Islet of Langerhans (tissue), 1 donor: ENCODE measurements around the gene ABCD4.

Source experiments
- FAIRE-seq: peaks from one replicate; lab custom pipeline; 2011; peaks lifted over from hg19 to GRCh38; lab: Jason Lieb, UNC

ABCD4 gene

DNA sequence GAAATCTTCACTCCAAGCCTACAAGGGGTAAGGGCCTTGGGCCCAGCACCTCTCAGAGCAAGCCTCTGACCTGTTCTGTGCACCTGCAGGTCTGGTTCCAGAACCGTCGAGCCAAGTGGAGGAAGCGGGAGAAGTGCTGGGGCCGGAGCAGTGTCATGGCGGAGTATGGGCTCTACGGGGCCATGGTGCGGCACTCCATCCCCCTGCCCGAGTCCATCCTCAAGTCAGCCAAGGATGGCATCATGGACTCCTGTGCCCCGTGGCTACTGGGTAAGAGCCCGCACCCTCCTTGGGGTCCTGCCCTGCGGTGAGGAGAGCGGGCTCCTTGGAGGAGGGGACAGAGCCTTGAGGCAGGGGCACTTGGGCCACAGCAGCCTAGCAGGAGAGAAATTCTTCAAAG is 43.2 kb downstream of the ABCD4 start:
- FAIRE-seq: no peak

GRCh38 chr14:74258764-74259035 is 44.0 kb downstream of the ABCD4 start:
- FAIRE-seq: no peak

DNA sequence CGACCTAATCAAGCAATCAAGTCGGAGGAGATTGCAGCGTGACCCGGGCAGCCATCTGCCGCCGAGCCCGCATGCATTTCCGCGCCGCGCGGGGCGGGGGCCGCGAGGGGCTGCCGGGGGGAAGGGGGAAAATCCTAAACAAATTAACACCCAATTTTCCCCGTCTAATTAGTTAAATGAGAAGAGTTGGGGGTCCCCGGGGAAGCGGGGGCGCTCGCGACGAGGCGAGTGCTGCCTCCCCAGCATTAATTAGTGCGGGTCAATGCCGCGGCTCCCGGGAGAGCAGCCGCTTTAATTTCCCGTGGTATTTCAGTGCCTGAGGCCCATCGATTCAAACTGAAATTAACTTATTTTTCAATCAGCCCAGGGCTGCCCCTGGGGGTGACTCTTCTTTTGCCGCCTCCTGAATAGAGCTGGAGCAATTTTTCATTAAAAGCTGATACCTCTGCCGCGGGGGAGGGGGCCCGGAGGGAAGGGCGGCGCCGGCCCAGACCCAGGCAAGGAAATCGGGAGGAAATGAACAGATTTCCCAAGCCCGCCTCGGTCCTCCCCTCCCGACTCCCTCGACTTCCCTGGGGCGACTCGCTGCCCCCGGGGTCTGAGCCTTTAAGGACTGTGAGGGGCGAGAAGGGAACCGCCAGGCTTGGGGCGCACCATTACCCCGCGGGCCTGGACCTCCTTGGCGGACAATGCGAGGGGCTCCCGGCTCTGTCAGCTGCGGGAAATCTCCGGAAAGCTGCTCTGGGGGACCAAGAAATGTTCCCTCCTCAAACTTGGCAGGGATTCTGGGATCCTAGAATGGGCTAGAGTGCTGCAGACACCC is 44.6 kb downstream of the ABCD4 start:
- FAIRE-seq: no peak

GRCh38 chr14:74257078-74257940 is 45.4 kb downstream of the ABCD4 start:
- no peak for FAIRE-seq

DNA sequence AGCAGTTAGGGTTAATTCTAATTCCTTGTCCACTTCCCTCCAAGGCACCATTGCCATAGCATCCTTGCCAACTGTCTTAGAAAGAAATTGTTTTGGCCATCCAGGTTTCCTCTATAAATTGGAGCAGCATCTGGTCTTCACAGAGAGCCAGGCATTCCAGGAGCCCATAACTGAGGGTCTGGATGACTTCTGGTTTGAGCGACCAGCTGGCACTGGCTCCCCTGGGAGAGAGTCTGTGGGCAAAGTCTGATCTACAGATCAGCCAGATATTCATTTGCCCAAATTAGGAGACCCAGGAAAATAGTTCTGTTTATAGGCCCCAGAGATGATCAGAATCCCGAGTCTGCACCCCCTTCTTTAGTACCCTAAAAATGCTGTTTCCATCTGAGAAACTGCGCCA is 47.5 kb downstream of the ABCD4 start:
- FAIRE-seq: no peak

DNA sequence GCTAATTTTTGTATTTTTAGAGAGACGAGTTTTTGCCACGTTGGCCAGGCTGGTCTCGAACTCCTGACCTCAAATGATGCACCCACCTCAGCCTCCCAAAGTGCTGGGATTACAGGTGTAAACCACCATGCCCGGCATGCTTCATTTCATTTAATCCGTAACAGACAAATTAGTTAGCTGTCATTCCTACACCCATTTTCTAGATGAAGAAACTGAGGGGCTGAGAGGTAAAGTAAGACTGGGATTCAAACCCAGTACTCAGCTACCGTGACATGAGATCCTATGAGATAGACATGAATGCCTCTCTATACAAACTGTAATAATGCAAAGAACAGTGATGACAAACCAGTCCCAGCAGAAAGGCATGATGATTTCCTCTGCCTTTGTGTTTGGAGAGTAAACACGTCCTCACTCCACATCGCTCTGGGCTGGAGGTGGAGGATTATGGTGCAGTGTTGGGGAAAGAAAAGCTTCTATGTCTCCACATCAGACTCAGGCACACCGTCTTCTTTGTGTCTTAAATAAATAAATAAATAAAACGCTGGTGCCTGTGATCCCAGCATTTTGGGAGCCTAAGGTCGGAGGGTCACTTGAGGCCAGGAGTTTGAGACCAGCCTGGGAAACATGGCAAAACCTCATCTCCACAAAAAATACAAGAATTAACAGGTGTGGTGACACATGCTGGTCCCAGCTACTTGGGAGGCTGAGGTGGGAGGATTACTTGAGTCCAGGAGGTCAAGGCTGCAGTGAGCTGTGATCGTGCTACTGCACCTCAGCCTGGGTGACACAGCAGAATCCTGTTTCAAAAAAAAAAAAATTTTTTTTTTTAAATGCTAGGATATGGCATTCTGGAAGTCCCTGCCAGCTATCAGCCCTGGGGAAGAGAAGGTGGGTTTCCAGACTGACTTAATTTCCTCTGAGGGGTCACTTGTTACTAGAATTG is 53.0 kb downstream of the ABCD4 start:
- FAIRE-seq: no peak

- FAIRE-seq: no peak
Measured at GRCh38 chr14:74248017-74248416, 54.7 kb downstream of the ABCD4 start.

- no peak for FAIRE-seq
Measured at GRCh38 chr14:74246542-74246941, 56.2 kb downstream of the ABCD4 start.

GRCh38 chr14:74245292-74245691 is 57.4 kb downstream of the ABCD4 start:
- no peak for FAIRE-seq

DNA sequence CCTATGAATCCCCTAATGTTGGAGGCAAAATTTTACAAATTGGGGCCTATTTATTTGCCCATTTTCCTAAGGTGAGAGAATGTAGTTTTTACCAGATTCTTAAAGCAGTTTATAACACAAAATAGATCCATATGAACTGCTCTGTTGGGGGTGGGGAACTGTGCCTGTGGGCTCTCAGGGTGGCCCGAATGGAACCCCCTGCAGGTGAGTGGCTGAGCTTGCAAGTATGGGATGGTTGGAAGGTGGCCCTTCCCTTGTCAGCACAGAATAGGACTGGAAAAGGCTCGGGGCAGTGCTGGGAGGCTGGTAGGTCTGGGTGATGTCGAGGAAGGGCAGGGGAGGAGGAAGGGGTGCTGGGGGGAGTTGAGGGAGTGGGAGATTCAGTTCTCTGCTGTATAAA is 58.6 kb downstream of the ABCD4 start:
- FAIRE-seq: no peak

DNA sequence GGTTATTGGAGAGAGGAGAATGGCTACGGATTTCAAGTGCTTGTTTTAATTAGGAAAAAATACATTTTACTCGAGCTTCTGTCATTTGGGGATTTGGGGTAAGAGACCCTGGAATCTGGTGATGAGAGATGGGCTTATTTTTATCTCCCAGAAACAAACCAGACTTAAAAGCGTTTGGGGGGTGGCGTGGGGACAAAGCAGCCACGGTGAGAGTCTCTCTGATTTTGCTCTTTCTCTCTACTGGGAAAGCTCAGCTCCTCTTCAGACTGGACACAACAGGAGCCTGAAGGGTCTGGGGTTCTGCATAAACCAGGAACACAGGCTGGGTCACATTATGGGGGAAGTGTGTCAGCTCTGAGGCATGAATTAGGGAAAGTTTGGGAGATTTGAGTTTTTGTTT is 59.7 kb downstream of the ABCD4 start:
- FAIRE-seq: no peak

GRCh38 chr14:74242780-74243042 is 60.0 kb downstream of the ABCD4 start:
- FAIRE-seq: no peak

- FAIRE-seq: no peak
Measured at GRCh38 chr14:74242021-74242779, 60.5 kb downstream of the ABCD4 start.

DNA sequence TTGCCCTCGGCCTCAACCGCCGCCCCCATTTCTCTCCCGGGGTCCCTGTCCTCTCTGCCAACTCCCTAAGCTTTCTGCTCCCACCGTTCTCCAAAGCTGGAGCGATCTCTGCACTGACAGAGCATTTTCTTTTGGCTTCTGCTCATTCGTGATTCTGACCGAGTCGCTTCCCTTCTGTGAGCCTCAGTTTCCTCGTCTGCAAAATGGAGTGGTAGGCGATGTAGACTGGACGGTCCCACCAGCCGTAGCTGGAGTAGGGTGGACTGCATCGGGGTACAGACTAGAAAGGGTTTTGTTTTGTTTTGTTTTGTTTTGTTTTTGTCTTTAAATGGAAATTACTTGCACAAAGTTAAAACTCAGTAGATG is 61.1 kb downstream of the ABCD4 start:
- no peak for FAIRE-seq

DNA sequence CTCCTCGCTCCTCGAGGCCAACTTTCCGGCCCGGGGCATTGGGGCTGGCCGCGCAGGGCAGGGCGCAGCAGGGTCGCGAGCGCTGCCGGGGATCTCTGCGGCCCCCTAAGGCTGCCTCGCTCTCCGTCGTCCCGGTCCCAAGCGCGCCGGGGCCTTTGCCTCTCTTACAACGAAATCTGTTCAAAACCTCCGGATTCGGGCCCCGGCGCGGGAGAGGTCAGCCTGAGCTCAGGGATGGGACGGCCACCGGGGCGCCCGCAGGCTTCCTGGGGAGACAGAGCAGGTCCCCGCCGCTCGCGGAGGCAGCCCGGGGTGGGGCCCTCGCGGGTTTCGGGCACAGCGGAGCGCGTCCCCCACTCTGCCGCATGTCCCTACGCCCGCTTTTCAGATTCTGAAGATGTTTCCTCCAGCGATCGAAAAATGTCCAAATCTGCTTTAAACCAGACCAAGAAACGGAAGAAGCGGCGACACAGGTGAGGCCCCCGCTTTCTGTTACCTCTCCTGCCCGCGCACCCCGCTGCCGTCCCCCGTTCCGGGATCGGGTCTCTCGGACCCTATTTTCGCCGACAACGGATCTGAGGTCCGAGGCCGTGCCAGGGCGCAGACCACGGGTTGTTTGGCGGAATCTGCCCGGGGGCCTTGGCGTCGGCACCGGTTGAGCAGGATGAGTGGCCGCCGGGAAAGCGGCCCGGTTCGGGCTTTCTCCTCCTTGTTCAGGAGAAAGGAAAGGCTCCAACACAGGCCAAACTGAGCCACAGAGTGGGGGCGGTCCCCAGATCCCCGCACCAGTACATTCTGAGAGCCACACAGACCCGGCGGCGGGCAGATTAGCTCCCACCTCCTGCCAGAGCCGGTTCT is 61.7 kb downstream of the ABCD4 start:
- FAIRE-seq: no peak

- no peak for FAIRE-seq
Measured at GRCh38 chr14:74239848-74240793, 62.6 kb downstream of the ABCD4 start.

DNA sequence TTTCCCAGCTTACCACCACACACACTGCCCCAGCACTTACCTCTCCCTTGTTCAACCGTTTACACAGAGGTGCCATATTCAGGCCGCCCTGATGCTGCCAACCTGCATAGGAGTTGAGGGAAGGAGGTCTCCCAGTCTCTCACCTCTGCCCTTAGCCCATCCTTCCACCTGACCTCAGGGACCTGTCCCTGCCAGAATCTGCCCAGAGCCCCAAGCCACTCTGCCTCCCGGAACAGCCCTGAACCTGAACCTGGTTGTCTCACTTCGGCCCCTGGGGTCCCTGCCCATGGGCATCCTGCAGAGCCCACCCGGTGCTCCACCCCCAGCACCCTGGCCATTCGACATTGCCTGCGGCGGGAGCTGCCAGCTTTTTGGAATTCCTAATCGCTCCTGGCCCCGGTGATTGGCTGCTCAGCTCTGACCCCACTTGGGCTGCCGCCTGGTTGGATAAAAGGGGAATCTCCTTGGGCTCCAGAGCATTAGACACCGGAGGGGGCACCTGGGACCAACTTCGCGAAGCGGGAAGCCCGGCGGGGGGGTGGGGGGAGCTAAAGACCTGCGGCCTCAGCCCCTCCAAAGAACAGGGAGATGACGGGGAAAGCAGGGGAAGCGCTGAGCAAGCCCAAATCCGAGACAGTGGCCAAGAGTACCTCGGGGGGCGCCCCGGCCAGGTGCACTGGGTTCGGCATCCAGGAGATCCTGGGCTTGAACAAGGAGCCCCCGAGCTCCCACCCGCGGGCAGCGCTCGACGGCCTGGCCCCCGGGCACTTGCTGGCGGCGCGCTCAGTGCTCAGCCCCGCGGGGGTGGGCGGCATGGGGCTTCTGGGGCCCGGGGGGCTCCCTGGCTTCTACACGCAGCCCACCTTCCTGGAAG is 63.5 kb downstream of the ABCD4 start, which contains the start of gene VSX2:
VSX2 (plus strand) TSS at position 476 of the 874 bp plus-strand sequence; CDS start at position 589, 113 bp downstream.
- no peak for FAIRE-seq

DNA sequence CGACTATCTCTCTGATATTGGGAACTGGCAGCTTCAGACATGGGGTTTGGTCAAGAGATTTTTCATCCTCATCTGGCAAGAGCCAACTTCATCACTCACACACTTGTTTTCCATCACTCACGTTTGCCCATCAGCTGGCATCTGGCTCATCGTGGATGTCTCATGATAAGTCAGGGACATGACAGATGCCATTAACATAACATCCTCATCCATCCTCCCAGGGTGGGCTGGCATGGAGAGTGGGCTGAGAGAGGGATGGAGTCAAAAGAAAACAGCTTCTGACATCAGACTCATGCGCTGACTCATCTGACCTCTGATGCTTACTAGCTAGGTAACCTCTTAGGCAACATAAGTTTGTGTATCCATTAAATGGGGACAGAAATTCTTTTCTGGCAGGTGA is 65.3 kb downstream of the ABCD4 start:
- FAIRE-seq: no peak
